ENCODE data around the gene DNAH5.

Gene DNAH5

GRCh38 chr5:13700626-13701025 is 243.9 kb downstream of the DNAH5 start:
- DNase-seq = no peak
- no peaks in the 10 kb centered on the region for H3K36me3 Mint-ChIP-seq (ENCODE audit: low read depth)
- no peak for TF ChIP-seq CTCF (IDR thresholded peaks at IDR 0.05)
- H3K4me1 Mint-ChIP-seq = no peaks in the 10 kb centered on the region
- H3K9me3 Mint-ChIP-seq = no peaks in the 10 kb centered on the region
- H3K27ac Mint-ChIP-seq = no peak overlapping the region
- H3K27me3 Mint-ChIP-seq (ENCODE audit: low read depth, poor library complexity) = peaks cover 12% of the 10 kb centered on the region
- H3K4me3 Mint-ChIP-seq = no peak overlapping the region

DNA sequence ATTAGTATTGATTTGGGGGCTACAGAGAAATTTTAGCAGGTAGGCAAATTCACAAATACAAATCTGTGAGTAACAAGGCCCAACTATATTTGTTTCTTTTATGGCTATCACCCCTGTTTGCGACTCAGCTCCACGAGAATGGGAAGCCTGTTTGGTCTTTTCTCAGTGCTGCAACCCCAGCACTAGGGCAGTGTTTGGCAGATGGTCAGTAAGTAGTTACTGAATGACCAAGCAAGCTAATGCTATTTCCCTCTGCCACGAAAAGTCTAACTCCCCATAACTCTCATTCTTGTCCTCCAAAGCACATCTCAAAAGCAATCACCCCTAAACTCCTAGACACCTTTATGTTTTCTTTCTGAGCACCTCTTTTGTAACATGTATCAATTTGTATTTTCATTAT is 245.6 kb downstream of the DNAH5 start:
- peaks cover 12% of the 10 kb centered on the region for H3K27me3 Mint-ChIP-seq (ENCODE audit: low read depth, poor library complexity)
- DNase-seq = no peak
- H3K9me3 Mint-ChIP-seq = no peaks in the 10 kb centered on the region
- TF ChIP-seq CTCF (IDR thresholded peaks at IDR 0.05) = no peak
- no peaks in the 10 kb centered on the region for H3K4me1 Mint-ChIP-seq
- H3K27ac Mint-ChIP-seq = no peak overlapping the region
- no peak overlapping the region for H3K4me3 Mint-ChIP-seq
- H3K36me3 Mint-ChIP-seq (ENCODE audit: low read depth) = no peaks in the 10 kb centered on the region

GRCh38 chr5:13695076-13695712 is 249.3 kb downstream of the DNAH5 start:
- DNase-seq = no peak
- TF ChIP-seq CTCF (IDR thresholded peaks at IDR 0.05) = no peak
- Mint-ChIP-seq H3K27me3 (ENCODE audit: low read depth, poor library complexity) (no peaks in the 10 kb centered on the region), H3K36me3 (ENCODE audit: low read depth) (no peaks in the 10 kb centered on the region), H3K4me3 (no peak overlapping the region), H3K27ac (no peak overlapping the region), H3K4me1 (no peaks in the 10 kb centered on the region), H3K9me3 (no peaks in the 10 kb centered on the region)

GRCh38 chr5:13692172-13692571 is 252.3 kb downstream of the DNAH5 start:
- no peaks in the 10 kb centered on the region for H3K36me3 Mint-ChIP-seq (ENCODE audit: low read depth)
- no peak for TF ChIP-seq CTCF (IDR thresholded peaks at IDR 0.05)
- H3K9me3 Mint-ChIP-seq = peaks cover 12% of the 10 kb centered on the region

GRCh38 chr5:13676531-13676930 is 268.0 kb downstream of the DNAH5 start:
- DNase-seq = no peak
- Mint-ChIP-seq H3K4me3 (no peak overlapping the region), H3K4me1 (no peaks in the 10 kb centered on the region), H3K27ac (no peak overlapping the region), H3K27me3 (ENCODE audit: low read depth, poor library complexity) (no peaks in the 10 kb centered on the region), H3K36me3 (ENCODE audit: low read depth) (no peaks in the 10 kb centered on the region), H3K9me3 (peaks cover 4% of the 10 kb centered on the region)
- TF ChIP-seq CTCF (IDR thresholded peaks at IDR 0.05) = no peak

More at GRCh38 chr5:13692172-13692571, 252.3 kb downstream of the DNAH5 start:
- no peak overlapping the region for H3K4me3 Mint-ChIP-seq
- no peaks in the 10 kb centered on the region for H3K27me3 Mint-ChIP-seq (ENCODE audit: low read depth, poor library complexity)
- H3K27ac Mint-ChIP-seq = no peak overlapping the region
- H3K4me1 Mint-ChIP-seq = no peaks in the 10 kb centered on the region
- no peak for DNase-seq

DNA sequence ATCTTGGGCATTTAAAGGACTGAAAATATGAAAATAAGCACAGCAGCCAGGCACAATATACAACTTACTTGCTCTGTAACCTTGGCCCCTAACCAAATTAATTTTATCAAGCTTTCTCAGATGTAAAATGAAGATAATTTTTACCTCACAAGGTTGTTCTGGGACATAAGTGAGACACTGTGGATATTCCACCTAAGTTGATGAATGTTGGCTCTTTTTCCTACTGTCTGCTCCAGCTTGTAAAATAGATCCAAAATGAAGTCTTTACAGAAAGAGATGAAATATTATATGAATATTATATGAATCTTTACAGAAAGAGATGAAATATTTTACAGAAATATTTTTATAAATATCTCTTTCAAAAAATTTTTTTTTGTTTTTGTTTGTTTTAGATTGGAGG is 270.1 kb downstream of the DNAH5 start:
- no peak for DNase-seq
- TF ChIP-seq CTCF (IDR thresholded peaks at IDR 0.05) = no peak
- no peaks in the 10 kb centered on the region for H3K36me3 Mint-ChIP-seq (ENCODE audit: low read depth)
- H3K9me3 Mint-ChIP-seq = peaks cover 4% of the 10 kb centered on the region
- H3K4me3 Mint-ChIP-seq = no peak overlapping the region
- H3K27me3 Mint-ChIP-seq (ENCODE audit: low read depth, poor library complexity) = no peaks in the 10 kb centered on the region
- H3K4me1 Mint-ChIP-seq = no peaks in the 10 kb centered on the region
- H3K27ac Mint-ChIP-seq = no peak overlapping the region
